DOHH2 (cell line): ENCODE measurements around the gene DEDD.

Source experiments
- H3F3A ChIP-seq: fragments of 200-600 bp; sonication (generic), shearing (Covaris generic); 2 replicates; pipeline ENCODE4 v1.6.0; 2016; ENCODE audit warnings: antibody characterized with exemption, mild to moderate bottlenecking; ENCODE audit not compliant: control insufficient read depth, insufficient read depth
- H3K27ac ChIP-seq: fragments of 200-600 bp; sonication (generic); 2 replicates; pipeline ENCODE4 v1.5.1; 2014; ENCODE audit warnings: low read depth, mild to moderate bottlenecking, low read length, moderate library complexity
- H3K27me3 ChIP-seq: fragments of 200-600 bp; sonication (generic); 2 replicates; pipeline ENCODE4 v1.6.1; 2014; ENCODE audit warnings: mild to moderate bottlenecking, low read length, mixed read lengths; ENCODE audit not compliant: control insufficient read depth
- H3K36me3 ChIP-seq: fragments of 200-600 bp; sonication (generic); 2 replicates; pipeline ENCODE4 v1.6.1; 2014; ENCODE audit warnings: mild to moderate bottlenecking, low read length, moderate library complexity, mixed read lengths; ENCODE audit not compliant: control insufficient read depth
- H3K4me1 ChIP-seq: fragments of 200-600 bp; sonication (generic); 2 replicates; pipeline ENCODE4 v1.6.1; 2014; ENCODE audit warnings: mild to moderate bottlenecking, low read length, mixed read lengths; ENCODE audit not compliant: control insufficient read depth
- H3K4me2 ChIP-seq: fragments of 200-600 bp; sonication (generic); 2 replicates; pipeline ENCODE4 v1.6.0; 2014; ENCODE audit warnings: mild to moderate bottlenecking, low read length, moderate library complexity
- H3K4me3 ChIP-seq: fragments of 200-600 bp; sonication (generic); 2 replicates; pipeline ENCODE4 v1.5.1; 2014; ENCODE audit warnings: mild to moderate bottlenecking, low read length, mixed read lengths
- H3K79me2 ChIP-seq: fragments of 200-600 bp; sonication (generic); 2 replicates; pipeline ENCODE4 v1.6.1; 2014; ENCODE audit warnings: mild to moderate bottlenecking, low read length, mixed read lengths; ENCODE audit not compliant: control insufficient read depth
- H3K9me2 ChIP-seq: fragments of 200-600 bp; sonication (generic); replicated peaks from 2 replicates; pipeline ENCODE4 v1.6.1; 2014; ENCODE audit warnings: mild to moderate bottlenecking, low read length, mixed read lengths; ENCODE audit not compliant: control insufficient read depth
- H3K9me3 ChIP-seq: fragments of 200-600 bp; sonication (generic); 2 replicates; pipeline ENCODE4 v1.6.1; 2014; ENCODE audit warnings: antibody characterized with exemption, low read length, mixed read lengths; ENCODE audit not compliant: control insufficient read depth, insufficient read depth
- H4K20me1 ChIP-seq: fragments of 200-600 bp; sonication (generic); 2 replicates; pipeline ENCODE4 v1.6.0; 2014; ENCODE audit warnings: low read depth, mild to moderate bottlenecking, antibody characterized with exemption, low read length, moderate library complexity; ENCODE audit not compliant: control insufficient read depth, insufficient read depth
- EZH2phosphoT487 ChIP-seq: fragments of 200-600 bp; sonication (generic); IDR thresholded peaks from 2 replicates; pipeline ENCODE4 v1.6.1; 2017; ENCODE audit warnings: borderline replicate concordance, mild to moderate bottlenecking, antibody characterized with exemption, low read length, moderate library complexity, mixed read lengths
- TF ChIP-seq, protein P1 (sequence below): fragments of 200-600 bp; sonication (generic); IDR thresholded peaks from one replicate; pipeline ENCODE4 v1.5.1; 2014; ENCODE audit warnings: antibody characterized with exemption, mild to moderate bottlenecking, low read depth, low read length; ENCODE audit not compliant: poor library complexity, severe bottlenecking

DEDD gene

DNA sequence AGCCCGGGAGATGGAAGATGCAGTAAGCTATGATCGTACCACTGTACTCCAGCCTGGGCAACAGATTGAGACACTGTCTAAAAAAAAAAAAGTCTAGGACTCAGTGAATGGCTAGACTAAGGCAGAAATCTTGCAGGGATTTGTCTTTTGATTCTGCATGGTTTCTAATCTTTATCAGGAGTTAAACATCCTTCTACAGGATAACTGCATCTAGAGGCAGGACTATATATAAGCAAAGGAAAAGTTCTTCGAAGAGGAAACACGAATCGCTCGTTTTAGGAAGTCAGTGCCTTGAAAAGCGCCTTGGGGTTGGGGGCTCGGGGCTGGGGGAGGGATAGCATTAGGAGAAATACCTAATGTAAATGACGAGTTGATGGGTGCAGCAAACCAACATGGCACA lies 20.7 kb upstream of the DEDD start:
- H3K9me3 ChIP-seq = no peaks in the 10 kb centered on the region
- H3K4me3 ChIP-seq = peak overlapping the region; percentile 75
- peaks cover 11% of the 10 kb centered on the region for H3F3A ChIP-seq
- peaks cover 19% of the 10 kb centered on the region for H3K79me2 ChIP-seq
- H3K9me2 ChIP-seq = no peaks in the 10 kb centered on the region
- H4K20me1 ChIP-seq = no peaks in the 10 kb centered on the region
- peaks cover 22% of the 10 kb centered on the region for H3K36me3 ChIP-seq
- H3K27ac ChIP-seq = peak overlapping the region; percentile 77
- H3K4me1 ChIP-seq = peaks cover 14% of the 10 kb centered on the region
- no peaks in the 10 kb centered on the region for H3K27me3 ChIP-seq
- H3K4me2 ChIP-seq = peak overlapping the region; percentile 77
- TF ChIP-seq, protein P1, sequence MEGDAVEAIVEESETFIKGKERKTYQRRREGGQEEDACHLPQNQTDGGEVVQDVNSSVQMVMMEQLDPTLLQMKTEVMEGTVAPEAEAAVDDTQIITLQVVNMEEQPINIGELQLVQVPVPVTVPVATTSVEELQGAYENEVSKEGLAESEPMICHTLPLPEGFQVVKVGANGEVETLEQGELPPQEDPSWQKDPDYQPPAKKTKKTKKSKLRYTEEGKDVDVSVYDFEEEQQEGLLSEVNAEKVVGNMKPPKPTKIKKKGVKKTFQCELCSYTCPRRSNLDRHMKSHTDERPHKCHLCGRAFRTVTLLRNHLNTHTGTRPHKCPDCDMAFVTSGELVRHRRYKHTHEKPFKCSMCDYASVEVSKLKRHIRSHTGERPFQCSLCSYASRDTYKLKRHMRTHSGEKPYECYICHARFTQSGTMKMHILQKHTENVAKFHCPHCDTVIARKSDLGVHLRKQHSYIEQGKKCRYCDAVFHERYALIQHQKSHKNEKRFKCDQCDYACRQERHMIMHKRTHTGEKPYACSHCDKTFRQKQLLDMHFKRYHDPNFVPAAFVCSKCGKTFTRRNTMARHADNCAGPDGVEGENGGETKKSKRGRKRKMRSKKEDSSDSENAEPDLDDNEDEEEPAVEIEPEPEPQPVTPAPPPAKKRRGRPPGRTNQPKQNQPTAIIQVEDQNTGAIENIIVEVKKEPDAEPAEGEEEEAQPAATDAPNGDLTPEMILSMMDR = no peak
- TF ChIP-seq EZH2phosphoT487 = no peak

DNA sequence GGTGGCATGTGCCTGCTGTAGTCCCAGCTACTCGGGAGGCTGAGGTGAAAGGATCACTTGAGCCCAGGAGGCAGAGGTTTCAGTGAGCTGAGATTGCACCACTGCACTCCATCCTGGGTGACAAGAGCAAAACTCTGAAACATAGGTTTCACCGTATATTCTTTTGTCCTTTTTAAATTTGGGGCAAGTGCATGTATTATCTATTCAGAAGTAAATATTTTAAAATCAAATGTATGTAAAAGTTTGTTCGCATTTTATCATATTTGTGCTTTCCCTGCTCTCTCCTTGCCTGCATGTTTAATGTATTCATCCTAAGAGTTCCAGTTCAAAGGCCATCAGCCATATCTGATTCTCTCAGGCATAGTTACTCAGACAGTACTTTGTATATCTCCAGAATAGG lies 13.4 kb upstream of the DEDD start:
- Histone ChIP-seq H3K27me3 (no peaks in the 10 kb centered on the region), H3F3A (no peaks in the 10 kb centered on the region), H3K4me1 (no peaks in the 10 kb centered on the region), H3K79me2 (no peaks in the 10 kb centered on the region), H4K20me1 (no peaks in the 10 kb centered on the region), H3K4me3 (no peak overlapping the region), H3K9me3 (no peaks in the 10 kb centered on the region), H3K4me2 (no peak overlapping the region), H3K9me2 (no peaks in the 10 kb centered on the region), H3K27ac (no peak overlapping the region), H3K36me3 (no peaks in the 10 kb centered on the region)
- TF ChIP-seq EZH2phosphoT487 = no peak
- TF ChIP-seq, protein P1 = no peak

DNA sequence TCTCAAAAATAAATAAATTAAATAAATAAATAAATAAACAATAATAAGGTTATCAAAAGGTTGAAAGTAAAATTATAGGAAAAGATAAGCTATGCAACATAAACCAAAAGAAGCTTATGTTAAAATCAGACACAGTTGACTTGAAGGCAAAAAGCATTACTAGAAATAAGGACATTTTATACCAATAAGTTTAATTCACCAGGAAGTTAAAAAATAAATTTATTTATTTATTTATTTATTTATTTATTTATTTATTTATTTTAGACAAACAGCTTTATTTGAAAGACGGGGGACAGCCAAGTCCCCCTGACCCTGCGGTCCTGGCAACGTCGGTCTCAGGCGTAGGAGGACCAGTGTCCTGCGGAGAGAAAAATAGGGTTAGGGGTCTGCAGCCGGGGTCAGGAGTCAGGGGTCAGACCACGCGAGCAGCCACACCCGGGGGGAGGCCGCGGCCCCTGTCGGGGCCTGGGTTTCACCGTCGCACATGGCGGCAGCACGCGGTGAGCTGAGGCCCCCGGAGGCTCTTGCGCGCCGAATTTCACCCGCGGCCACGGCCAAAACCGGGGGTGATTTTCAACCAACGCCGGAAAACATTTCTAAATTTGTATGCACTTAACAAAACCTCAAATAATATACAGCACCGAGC lies 8.4 kb upstream of the DEDD start:
- no peaks in the 10 kb centered on the region for H3K9me3 ChIP-seq

More for the DNA sequence above, 8.4 kb upstream of the DEDD start:
- H3F3A ChIP-seq = peaks cover 9% of the 10 kb centered on the region; the same call in 1 of the 2 replicates
- TF ChIP-seq EZH2phosphoT487 = no peak
- TF ChIP-seq, protein P1 = no peak
- H3K36me3 ChIP-seq = no peaks in the 10 kb centered on the region
- H3K9me2 ChIP-seq = no peaks in the 10 kb centered on the region
- no peaks in the 10 kb centered on the region for H3K79me2 ChIP-seq
- H3K27ac ChIP-seq = no peak overlapping the region
- no peaks in the 10 kb centered on the region for H4K20me1 ChIP-seq
- no peaks in the 10 kb centered on the region for H3K27me3 ChIP-seq
- no peak overlapping the region for H3K4me3 ChIP-seq
- no peaks in the 10 kb centered on the region for H3K4me1 ChIP-seq
- no peak overlapping the region for H3K4me2 ChIP-seq
